ENCODE results near the gene BLACAT1. TPM values are rescaled to one million over a fixed set of nuclear protein-coding genes. Genes with fewer than 3 reads are reported as not detected.
A peak's percentile ranks its signal among the peaks of the same experiment; 100 is the strongest.

Gene BLACAT1
- total and polyA plus RNA-seq, 9 of the 15 experiments (the other 6 are each of a cell fraction or from before 2014, with no cell fraction given) = 0.10 to 5.9 (median 0.73) TPM

DNA sequence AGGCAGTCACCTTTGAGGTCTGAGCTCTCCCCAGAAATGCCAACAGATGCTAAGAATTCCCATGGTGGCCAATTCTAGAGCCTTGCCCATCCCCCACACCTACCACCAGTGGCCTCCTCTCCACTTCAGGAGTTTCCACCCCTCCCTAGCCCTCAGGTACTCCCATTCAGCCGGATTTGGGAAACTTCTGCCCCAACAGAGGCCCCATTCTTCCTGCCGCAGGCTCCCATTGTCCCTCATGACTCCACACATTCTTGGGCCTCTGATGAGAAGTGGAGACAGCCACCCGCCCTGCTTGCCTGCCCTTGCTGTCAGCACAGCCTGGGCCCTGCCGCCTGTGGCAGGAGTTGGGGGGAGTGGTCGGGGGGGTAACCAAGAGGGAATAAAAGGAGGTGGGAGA lies 4.6 kb downstream of the BLACAT1 start:
- H3K4me1 ChIP-seq (replicated peaks in 1 of 2; ENCODE audit: control insufficient read depth in 2 of 2, insufficient read depth in 2 of 2, low read length in 2 of 2) = peaks cover 30 to 42% of the 10 kb centered on the region in 2 experiments; a peak in 4 of 5 replicates
- no peaks in the 10 kb centered on the region for H3K9me1 ChIP-seq (ENCODE audit: control insufficient read depth, insufficient read depth, low read length)
- H4K20me1 ChIP-seq (replicated peaks; ENCODE audit: control insufficient read depth, insufficient read depth, low read length) = no peaks in the 10 kb centered on the region
- H3K27ac ChIP-seq (ENCODE audit: extremely low read depth, low read depth, low read length) = no peak overlapping the region
- no peak for ATAC-seq
- peaks cover 10% of the 10 kb centered on the region; the same call in 2 of the 3 replicates for H3K79me2 ChIP-seq (ENCODE audit: control insufficient read depth, insufficient read depth, low read length)
- H2AFZ ChIP-seq (ENCODE audit: low read depth, low read length) = peak overlapping the region; percentile 75; the same call in 1 of the 2 replicates
- in situ Hi-C loops (cut with MboI) = no loop called here
- no peak for DNase-seq (ENCODE audit: extremely low read depth in 1 of 4, low spot score in 3 of 4)
- intact Hi-C loops (cut with micrococcal nuclease) = no loop called here
- no peaks in the 10 kb centered on the region for H3K9me3 ChIP-seq (replicated peaks; ENCODE audit: control insufficient read depth, insufficient read depth, low read depth, low read length)
- POLR2A ChIA-PET = interaction anchor here (0.6 kb wide), 2 partner anchors 9 to 407 kb away, joined by 3 read pairs; no protein-coding TSS in a partner anchor
- H3K4me2 ChIP-seq (ENCODE audit: insufficient read depth, low read length) = no peak overlapping the region
- 23% methylated on average over 5 of the region's 5 CpGs for WGBS (ENCODE audit: insufficient coverage, low coverage, missing lambda C conversion rate)
- no peak for FAIRE-seq
- H3K4me3 ChIP-seq = no peak overlapping the region
- H3K9ac ChIP-seq (ENCODE audit: insufficient read depth in 1 of 2, low read depth in 2 of 2, low read length in 2 of 2) = peak overlapping the region in 1 of 2 experiments; percentile 42; a peak in 1 of 4 replicates
- H3K27me3 ChIP-seq (ENCODE audit: control insufficient read depth in 2 of 2, insufficient read depth in 2 of 2, low read length in 2 of 2) = peaks cover 14 to 30% of the 10 kb centered on the region in 2 experiments; a peak in 4 of 5 replicates
- CTCF ChIA-PET (ENCODE audit: low intra/inter-chr PET ratio) = no interaction called here
- BruUV-seq (replicated peaks) = no TSS peak
- no peaks in the 10 kb centered on the region for H3K36me3 ChIP-seq (ENCODE audit: control insufficient read depth, insufficient read depth, low read length)
- no peak for TF ChIP-seq ZNF830 (CRISPR knock-in tag; IDR thresholded peaks at IDR 0.05)
- no peak for TF ChIP-seq ZNF75A (CRISPR knock-in tag; IDR thresholded peaks at IDR 0.05)
- no peak for TF ChIP-seq NCOA2 (IDR thresholded peaks at IDR 0.05; ENCODE audit: partially characterized antibody in 2 of 2)
- TF ChIP-seq, protein P1, sequence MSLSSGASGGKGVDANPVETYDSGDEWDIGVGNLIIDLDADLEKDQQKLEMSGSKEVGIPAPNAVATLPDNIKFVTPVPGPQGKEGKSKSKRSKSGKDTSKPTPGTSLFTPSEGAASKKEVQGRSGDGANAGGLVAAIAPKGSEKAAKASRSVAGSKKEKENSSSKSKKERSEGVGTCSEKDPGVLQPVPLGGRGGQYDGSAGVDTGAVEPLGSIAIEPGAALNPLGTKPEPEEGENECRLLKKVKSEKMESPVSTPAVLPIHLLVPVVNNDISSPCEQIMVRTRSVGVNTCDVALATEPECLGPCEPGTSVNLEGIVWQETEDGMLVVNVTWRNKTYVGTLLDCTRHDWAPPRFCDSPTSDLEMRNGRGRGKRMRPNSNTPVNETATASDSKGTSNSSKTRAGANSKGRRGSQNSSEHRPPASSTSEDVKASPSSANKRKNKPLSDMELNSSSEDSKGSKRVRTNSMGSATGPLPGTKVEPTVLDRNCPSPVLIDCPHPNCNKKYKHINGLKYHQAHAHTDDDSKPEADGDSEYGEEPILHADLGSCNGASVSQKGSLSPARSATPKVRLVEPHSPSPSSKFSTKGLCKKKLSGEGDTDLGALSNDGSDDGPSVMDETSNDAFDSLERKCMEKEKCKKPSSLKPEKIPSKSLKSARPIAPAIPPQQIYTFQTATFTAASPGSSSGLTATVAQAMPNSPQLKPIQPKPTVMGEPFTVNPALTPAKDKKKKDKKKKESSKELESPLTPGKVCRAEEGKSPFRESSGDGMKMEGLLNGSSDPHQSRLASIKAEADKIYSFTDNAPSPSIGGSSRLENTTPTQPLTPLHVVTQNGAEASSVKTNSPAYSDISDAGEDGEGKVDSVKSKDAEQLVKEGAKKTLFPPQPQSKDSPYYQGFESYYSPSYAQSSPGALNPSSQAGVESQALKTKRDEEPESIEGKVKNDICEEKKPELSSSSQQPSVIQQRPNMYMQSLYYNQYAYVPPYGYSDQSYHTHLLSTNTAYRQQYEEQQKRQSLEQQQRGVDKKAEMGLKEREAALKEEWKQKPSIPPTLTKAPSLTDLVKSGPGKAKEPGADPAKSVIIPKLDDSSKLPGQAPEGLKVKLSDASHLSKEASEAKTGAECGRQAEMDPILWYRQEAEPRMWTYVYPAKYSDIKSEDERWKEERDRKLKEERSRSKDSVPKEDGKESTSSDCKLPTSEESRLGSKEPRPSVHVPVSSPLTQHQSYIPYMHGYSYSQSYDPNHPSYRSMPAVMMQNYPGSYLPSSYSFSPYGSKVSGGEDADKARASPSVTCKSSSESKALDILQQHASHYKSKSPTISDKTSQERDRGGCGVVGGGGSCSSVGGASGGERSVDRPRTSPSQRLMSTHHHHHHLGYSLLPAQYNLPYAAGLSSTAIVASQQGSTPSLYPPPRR (CRISPR knock-in tag; IDR thresholded peaks at IDR 0.05; ENCODE audit: borderline replicate concordance) = no peak
- TF ChIP-seq NCOA6 (IDR thresholded peaks at IDR 0.05) = no peak
- TF ChIP-seq, protein P2, sequence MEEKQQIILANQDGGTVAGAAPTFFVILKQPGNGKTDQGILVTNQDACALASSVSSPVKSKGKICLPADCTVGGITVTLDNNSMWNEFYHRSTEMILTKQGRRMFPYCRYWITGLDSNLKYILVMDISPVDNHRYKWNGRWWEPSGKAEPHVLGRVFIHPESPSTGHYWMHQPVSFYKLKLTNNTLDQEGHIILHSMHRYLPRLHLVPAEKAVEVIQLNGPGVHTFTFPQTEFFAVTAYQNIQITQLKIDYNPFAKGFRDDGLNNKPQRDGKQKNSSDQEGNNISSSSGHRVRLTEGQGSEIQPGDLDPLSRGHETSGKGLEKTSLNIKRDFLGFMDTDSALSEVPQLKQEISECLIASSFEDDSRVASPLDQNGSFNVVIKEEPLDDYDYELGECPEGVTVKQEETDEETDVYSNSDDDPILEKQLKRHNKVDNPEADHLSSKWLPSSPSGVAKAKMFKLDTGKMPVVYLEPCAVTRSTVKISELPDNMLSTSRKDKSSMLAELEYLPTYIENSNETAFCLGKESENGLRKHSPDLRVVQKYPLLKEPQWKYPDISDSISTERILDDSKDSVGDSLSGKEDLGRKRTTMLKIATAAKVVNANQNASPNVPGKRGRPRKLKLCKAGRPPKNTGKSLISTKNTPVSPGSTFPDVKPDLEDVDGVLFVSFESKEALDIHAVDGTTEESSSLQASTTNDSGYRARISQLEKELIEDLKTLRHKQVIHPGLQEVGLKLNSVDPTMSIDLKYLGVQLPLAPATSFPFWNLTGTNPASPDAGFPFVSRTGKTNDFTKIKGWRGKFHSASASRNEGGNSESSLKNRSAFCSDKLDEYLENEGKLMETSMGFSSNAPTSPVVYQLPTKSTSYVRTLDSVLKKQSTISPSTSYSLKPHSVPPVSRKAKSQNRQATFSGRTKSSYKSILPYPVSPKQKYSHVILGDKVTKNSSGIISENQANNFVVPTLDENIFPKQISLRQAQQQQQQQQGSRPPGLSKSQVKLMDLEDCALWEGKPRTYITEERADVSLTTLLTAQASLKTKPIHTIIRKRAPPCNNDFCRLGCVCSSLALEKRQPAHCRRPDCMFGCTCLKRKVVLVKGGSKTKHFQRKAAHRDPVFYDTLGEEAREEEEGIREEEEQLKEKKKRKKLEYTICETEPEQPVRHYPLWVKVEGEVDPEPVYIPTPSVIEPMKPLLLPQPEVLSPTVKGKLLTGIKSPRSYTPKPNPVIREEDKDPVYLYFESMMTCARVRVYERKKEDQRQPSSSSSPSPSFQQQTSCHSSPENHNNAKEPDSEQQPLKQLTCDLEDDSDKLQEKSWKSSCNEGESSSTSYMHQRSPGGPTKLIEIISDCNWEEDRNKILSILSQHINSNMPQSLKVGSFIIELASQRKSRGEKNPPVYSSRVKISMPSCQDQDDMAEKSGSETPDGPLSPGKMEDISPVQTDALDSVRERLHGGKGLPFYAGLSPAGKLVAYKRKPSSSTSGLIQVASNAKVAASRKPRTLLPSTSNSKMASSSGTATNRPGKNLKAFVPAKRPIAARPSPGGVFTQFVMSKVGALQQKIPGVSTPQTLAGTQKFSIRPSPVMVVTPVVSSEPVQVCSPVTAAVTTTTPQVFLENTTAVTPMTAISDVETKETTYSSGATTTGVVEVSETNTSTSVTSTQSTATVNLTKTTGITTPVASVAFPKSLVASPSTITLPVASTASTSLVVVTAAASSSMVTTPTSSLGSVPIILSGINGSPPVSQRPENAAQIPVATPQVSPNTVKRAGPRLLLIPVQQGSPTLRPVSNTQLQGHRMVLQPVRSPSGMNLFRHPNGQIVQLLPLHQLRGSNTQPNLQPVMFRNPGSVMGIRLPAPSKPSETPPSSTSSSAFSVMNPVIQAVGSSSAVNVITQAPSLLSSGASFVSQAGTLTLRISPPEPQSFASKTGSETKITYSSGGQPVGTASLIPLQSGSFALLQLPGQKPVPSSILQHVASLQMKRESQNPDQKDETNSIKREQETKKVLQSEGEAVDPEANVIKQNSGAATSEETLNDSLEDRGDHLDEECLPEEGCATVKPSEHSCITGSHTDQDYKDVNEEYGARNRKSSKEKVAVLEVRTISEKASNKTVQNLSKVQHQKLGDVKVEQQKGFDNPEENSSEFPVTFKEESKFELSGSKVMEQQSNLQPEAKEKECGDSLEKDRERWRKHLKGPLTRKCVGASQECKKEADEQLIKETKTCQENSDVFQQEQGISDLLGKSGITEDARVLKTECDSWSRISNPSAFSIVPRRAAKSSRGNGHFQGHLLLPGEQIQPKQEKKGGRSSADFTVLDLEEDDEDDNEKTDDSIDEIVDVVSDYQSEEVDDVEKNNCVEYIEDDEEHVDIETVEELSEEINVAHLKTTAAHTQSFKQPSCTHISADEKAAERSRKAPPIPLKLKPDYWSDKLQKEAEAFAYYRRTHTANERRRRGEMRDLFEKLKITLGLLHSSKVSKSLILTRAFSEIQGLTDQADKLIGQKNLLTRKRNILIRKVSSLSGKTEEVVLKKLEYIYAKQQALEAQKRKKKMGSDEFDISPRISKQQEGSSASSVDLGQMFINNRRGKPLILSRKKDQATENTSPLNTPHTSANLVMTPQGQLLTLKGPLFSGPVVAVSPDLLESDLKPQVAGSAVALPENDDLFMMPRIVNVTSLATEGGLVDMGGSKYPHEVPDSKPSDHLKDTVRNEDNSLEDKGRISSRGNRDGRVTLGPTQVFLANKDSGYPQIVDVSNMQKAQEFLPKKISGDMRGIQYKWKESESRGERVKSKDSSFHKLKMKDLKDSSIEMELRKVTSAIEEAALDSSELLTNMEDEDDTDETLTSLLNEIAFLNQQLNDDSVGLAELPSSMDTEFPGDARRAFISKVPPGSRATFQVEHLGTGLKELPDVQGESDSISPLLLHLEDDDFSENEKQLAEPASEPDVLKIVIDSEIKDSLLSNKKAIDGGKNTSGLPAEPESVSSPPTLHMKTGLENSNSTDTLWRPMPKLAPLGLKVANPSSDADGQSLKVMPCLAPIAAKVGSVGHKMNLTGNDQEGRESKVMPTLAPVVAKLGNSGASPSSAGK (IDR thresholded peaks at IDR 0.05) = no peak
